Keratinocyte (primary cell): ENCODE measurements around the gene LINGO1. TPM values are rescaled to one million over a fixed set of nuclear protein-coding genes. Genes with fewer than 3 reads are reported as not detected.

Source experiments
- DNase-seq: peaks from one replicate; pipeline ENCODE4 v3.0.0-alpha.2; 2011; ENCODE audit warnings: low read depth, missing footprints, low spot score
- FAIRE-seq: peaks from 2 replicates; lab custom pipeline; 2011; peaks lifted over from hg19 to GRCh38; lab: Jason Lieb, UNC
- H2AFZ ChIP-seq: 2 replicates; pipeline ENCODE4 v1.6.0; 2012; ENCODE audit warnings: low read length, control low read depth, inconsistent platforms; ENCODE audit not compliant: control insufficient read depth
- H3K27ac ChIP-seq: 2 replicates; pipeline ENCODE4 v1.5.1; 2011; ENCODE audit warnings: low read length; ENCODE audit not compliant: control insufficient read depth, insufficient read depth
- H3K27me3 ChIP-seq: 3 replicates; pipeline ENCODE4 v1.6.0; 2011; ENCODE audit warnings: low read length; ENCODE audit not compliant: control insufficient read depth, insufficient read depth; ENCODE audit errors: extremely low read depth
- H3K36me3 ChIP-seq, 2 experiments: 2 replicates in 1 of 2; 3 replicates in 1 of 2; pipeline ENCODE4 v1.5.1; 2011; ENCODE audit warnings: low read length in 2 of 2, mild to moderate bottlenecking in 1 of 2; ENCODE audit not compliant: control insufficient read depth in 2 of 2, insufficient read depth in 2 of 2; ENCODE audit errors: extremely low read depth in 1 of 2
- H3K4me1 ChIP-seq: 3 replicates; pipeline ENCODE4 v1.5.1; 2011; ENCODE audit warnings: low read length; ENCODE audit not compliant: control insufficient read depth, insufficient read depth; ENCODE audit errors: extremely low read depth
- H3K4me2 ChIP-seq: 3 replicates; pipeline ENCODE4 v1.6.0; 2011; ENCODE audit warnings: low read depth, low read length; ENCODE audit not compliant: control insufficient read depth, insufficient read depth; ENCODE audit errors: extremely low read depth
- H3K4me3 ChIP-seq, 3 experiments: fragments of 200-600 bp in 1 of 3; sonication (generic) in 1 of 3; 2 replicates in 2 of 3; 3 replicates in 1 of 3; pipeline ENCODE4 v1.5.1; 2011 to 2016; ENCODE audit warnings: low read length in 3 of 3, mild to moderate bottlenecking in 3 of 3, control low read depth in 2 of 3, inconsistent platforms in 1 of 3, low read depth in 1 of 3, mixed read lengths in 1 of 3, mixed run types in 1 of 3, moderate library complexity in 1 of 3; ENCODE audit not compliant: control insufficient read depth in 2 of 3, insufficient read depth in 2 of 3; ENCODE audit errors: extremely low read depth in 1 of 3
- H3K79me2 ChIP-seq: 2 replicates; pipeline ENCODE4 v1.6.0; 2012; ENCODE audit warnings: low read length; ENCODE audit not compliant: control insufficient read depth, insufficient read depth
- H3K9ac ChIP-seq: 3 replicates; pipeline ENCODE4 v1.6.0; 2011; ENCODE audit warnings: low read length; ENCODE audit not compliant: control insufficient read depth, insufficient read depth; ENCODE audit errors: extremely low read depth
- H3K9me1 ChIP-seq: 3 replicates; pipeline ENCODE4 v1.6.0; 2011; ENCODE audit warnings: low read length; ENCODE audit not compliant: control insufficient read depth, insufficient read depth; ENCODE audit errors: extremely low read depth
- H3K9me3 ChIP-seq: 2 replicates; pipeline ENCODE4 v1.5.1; 2012; ENCODE audit warnings: low read depth, low read length; ENCODE audit not compliant: control insufficient read depth
- H4K20me1 ChIP-seq: 3 replicates; pipeline ENCODE4 v1.6.0; 2011; ENCODE audit warnings: low read length; ENCODE audit not compliant: control insufficient read depth, insufficient read depth; ENCODE audit errors: extremely low read depth
- EZH2 ChIP-seq: IDR thresholded peaks from one replicate; pipeline ENCODE4 v1.6.1; 2012; ENCODE audit warnings: inconsistent platforms, mild to moderate bottlenecking, low read length, moderate library complexity
- dilution Hi-C: fragments of 300-500 bp; cut with MboI; formaldehyde crosslinking; loops from one replicate; pipeline ENCODE4 v1.7.0; 2020; ENCODE audit warnings: low sequenced_read_pairs; ENCODE audit not compliant: extremely low pct_ligation_motif_present
- polyA plus RNA-seq, 5 experiments: library from polyadenylated mRNA; depleted of rRNA in 3 of 5; stranded (reverse) in 3 of 5; stranded (forward) in 1 of 5; unstranded in 1 of 5; fragments of >200 nt; gene quantifications; 1 replicate in 1 of 5; 2 replicates in 3 of 5; 3 replicates in 1 of 5; pipeline versions ENCODE4 v1.2.1 to v1.2.3, GENCODE V29; 2011 to 2012; ENCODE audit warnings: missing spikeins in 2 of 5, low read depth in 1 of 5, low replicate concordance in 1 of 5
- TF ChIP-seq, protein P1 (sequence below), 3 experiments: IDR thresholded peaks in 1 of 3; conservative IDR thresholded peaks in 1 of 3; optimal IDR thresholded peaks in 1 of 3; 2 replicates in 2 of 3; 3 replicates in 1 of 3; pipeline versions ENCODE3 to v1.5.1; 2011; ENCODE audit warnings: low read length in 3 of 3, mild to moderate bottlenecking in 3 of 3, moderate library complexity in 2 of 3, control low read depth in 1 of 3, inconsistent platforms in 1 of 3; ENCODE audit not compliant: insufficient read depth in 2 of 3; ENCODE audit errors: extremely low read depth in 1 of 3

LINGO1 gene
- polyA plus RNA-seq, 1 donor (not counting 4 experiments of a cell fraction or from before 2014, with no cell fraction given), result not detected

DNA sequence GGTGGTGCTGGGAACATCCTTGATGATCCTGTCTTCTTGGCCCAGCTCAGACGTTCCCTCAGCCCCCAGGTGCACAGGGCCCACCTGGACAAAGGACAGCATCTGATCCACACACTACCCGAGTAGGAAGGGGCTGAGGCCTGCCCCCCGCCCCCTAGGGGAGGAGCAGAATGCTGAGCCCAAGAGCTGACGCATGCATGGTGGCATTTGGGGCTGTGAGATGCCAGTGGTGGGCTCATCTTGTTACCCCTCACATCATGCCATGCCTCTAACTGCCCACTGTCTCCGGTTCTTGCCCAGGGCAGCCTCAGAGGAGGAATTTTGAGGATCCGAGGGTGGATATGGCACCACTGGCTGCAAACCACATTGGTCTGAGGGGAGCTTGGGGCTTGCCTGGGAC, 61.5 kb downstream of the LINGO1 start:
- FAIRE-seq (no peak), DNase-seq (no peak)
- Histone ChIP-seq H3K36me3 (no peaks in the 10 kb centered on the region), H4K20me1 (no peaks in the 10 kb centered on the region), H3K4me2 (no peak overlapping the region), H3K9ac (no peak overlapping the region), H3K9me3 (no peaks in the 10 kb centered on the region), H3K4me1 (no peaks in the 10 kb centered on the region), H3K27me3 (peaks cover 17% of the 10 kb centered on the region), H2AFZ (no peak overlapping the region), H3K27ac (no peak overlapping the region), H3K4me3 (no peak overlapping the region), H3K9me1 (no peaks in the 10 kb centered on the region), H3K79me2 (no peaks in the 10 kb centered on the region)
- no peak for TF ChIP-seq EZH2
- TF ChIP-seq, protein P1, sequence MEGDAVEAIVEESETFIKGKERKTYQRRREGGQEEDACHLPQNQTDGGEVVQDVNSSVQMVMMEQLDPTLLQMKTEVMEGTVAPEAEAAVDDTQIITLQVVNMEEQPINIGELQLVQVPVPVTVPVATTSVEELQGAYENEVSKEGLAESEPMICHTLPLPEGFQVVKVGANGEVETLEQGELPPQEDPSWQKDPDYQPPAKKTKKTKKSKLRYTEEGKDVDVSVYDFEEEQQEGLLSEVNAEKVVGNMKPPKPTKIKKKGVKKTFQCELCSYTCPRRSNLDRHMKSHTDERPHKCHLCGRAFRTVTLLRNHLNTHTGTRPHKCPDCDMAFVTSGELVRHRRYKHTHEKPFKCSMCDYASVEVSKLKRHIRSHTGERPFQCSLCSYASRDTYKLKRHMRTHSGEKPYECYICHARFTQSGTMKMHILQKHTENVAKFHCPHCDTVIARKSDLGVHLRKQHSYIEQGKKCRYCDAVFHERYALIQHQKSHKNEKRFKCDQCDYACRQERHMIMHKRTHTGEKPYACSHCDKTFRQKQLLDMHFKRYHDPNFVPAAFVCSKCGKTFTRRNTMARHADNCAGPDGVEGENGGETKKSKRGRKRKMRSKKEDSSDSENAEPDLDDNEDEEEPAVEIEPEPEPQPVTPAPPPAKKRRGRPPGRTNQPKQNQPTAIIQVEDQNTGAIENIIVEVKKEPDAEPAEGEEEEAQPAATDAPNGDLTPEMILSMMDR (optimal IDR thresholded peaks at IDR 0.05 in 1 of 3, IDR thresholded peaks at IDR 0.05 in 1 of 3, conservative IDR thresholded peaks at IDR 0.05 in 1 of 3; ENCODE audit: extremely low read depth in 1 of 3, insufficient read depth in 2 of 3, low read length in 3 of 3), result no peak
- dilution Hi-C loops, result no loop called here

DNA sequence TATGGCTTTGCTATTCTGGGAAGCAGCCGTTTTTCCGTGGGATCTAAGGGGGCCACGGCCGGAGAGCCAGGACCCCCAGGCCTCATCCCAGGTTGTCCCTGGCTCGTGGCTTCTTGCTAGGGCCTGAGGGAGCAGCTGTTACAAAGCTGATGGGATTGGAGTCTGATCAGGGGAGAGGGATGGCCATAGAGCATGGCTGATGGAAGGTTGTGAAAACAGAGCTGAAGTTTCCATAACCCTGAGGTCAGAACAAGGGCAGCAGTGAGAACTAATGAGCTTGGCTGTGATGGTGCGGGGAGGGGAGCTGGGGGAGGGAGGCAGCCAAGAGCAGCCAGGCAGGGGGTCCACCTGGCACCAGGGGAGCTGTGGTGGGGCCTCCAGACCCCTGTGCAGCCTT, 63.0 kb downstream of the LINGO1 start:
- Histone ChIP-seq H3K79me2 (no peaks in the 10 kb centered on the region), H4K20me1 (no peaks in the 10 kb centered on the region), H2AFZ (no peak overlapping the region), H3K9me3 (no peaks in the 10 kb centered on the region), H3K9ac (no peak overlapping the region), H3K36me3 (no peaks in the 10 kb centered on the region), H3K4me2 (peak overlapping the region; percentile 56), H3K27me3 (peaks cover 8% of the 10 kb centered on the region), H3K4me3 (no peak overlapping the region), H3K9me1 (no peaks in the 10 kb centered on the region), H3K4me1 (no peaks in the 10 kb centered on the region), H3K27ac (no peak overlapping the region)
- DNase-seq (no peak), FAIRE-seq (no peak)
- TF ChIP-seq EZH2, result no peak
- TF ChIP-seq, protein P1 (optimal IDR thresholded peaks at IDR 0.05 in 1 of 3, IDR thresholded peaks at IDR 0.05 in 1 of 3, conservative IDR thresholded peaks at IDR 0.05 in 1 of 3; ENCODE audit: extremely low read depth in 1 of 3, insufficient read depth in 2 of 3, low read length in 3 of 3), result no peak
- dilution Hi-C loops, result no loop called here
